ENCODE data around the gene KLF15.

The KLF15 gene

GRCh38 chr3:126304291-126304690 is 52.9 kb downstream of the KLF15 start:
- no peak for FAIRE-seq

- no peak for FAIRE-seq
Observed at GRCh38 chr3:126303272-126303671, 53.9 kb downstream of the KLF15 start.

GRCh38 chr3:126300761-126301481 is 56.3 kb downstream of the KLF15 start:
- FAIRE-seq = no peak

GRCh38 chr3:126300001-126300760 is 57.0 kb downstream of the KLF15 start:
- no peak for FAIRE-seq

GRCh38 chr3:126295407-126295939 is 61.7 kb downstream of the KLF15 start:
- FAIRE-seq = no peak

- no peak for FAIRE-seq
Observed at GRCh38 chr3:126294211-126294808, 62.9 kb downstream of the KLF15 start.

- FAIRE-seq = no peak
Observed at GRCh38 chr3:126293370-126294082, 63.7 kb downstream of the KLF15 start.
